Activated CD4-positive, alpha-beta T cell treated with anti-CD3 and anti-CD28 coated beads for 4 hours (primary cell): Measurements from ENCODE around the gene CDKN1C.

Experiments
- DNase-seq, 2 donors: peaks; one replicate each; pipeline ENCODE4 v3.0.0-alpha.2; 2020

CDKN1C gene

DNA sequence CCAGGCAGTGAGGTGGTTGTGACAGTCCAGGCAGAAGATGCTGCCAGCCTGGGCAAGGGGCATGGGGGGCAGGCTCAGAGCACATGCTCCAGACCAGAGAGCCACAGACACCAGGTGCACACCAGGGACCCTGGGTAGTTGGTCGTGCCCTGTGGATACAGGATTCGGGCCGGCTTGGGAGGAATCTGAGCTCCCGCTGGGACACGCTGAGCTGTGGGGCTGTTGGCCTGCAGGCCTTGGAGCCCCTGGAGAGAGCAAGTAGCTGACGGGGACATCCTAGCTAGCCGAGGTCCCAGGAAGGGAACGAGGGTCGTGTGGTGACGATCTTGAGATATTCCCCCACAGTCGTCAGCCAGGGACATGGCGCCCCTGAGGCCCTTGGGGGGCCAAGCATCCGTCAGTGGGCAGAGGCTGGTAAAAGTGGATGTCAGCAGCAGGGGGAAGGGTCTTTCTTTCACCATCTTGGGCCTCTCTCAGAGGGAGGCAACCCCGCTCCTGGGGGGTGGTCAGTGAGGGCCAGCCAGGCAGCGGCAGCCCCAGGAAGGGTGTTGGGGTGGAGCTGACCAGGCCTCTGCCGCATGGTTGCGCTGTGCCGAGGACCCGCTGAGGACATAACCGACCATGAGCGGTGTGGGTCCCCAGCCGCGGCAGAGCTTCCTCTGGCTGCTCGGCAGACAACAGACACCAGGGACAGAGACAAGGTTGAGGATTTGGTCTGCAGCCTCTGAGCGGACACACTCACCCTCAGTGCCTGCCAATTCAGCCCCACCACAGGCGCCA lies 44.0 kb downstream of the CDKN1C start:
- no peak for DNase-seq

DNA sequence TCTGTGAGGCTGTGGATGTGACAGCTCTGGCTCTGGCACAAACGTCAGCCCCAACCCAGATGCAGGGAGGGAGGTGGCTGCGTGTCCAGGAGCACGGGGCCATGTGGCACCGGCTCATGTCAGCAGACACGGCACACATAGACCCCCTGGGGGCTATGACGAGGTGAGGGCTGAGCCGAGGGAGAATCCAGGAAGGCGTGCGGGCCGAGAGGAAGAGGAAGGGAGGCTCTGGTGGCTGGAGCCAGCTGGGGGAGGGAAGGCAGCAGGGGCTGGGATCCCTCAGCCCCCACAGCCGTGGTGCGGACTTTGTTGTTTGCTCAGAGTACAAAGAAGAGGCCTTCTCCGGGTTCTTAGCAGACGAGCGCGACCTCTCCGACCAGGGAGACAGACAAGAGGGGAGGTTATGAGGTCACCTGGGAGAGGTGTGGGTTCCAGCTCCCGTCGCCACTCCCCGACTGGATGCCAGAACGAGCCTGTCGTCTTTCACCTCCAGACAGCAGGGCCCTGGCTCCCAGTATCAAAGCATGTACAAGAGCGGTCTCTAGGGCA lies 46.1 kb downstream of the CDKN1C start:
- DNase-seq = no peak

DNA sequence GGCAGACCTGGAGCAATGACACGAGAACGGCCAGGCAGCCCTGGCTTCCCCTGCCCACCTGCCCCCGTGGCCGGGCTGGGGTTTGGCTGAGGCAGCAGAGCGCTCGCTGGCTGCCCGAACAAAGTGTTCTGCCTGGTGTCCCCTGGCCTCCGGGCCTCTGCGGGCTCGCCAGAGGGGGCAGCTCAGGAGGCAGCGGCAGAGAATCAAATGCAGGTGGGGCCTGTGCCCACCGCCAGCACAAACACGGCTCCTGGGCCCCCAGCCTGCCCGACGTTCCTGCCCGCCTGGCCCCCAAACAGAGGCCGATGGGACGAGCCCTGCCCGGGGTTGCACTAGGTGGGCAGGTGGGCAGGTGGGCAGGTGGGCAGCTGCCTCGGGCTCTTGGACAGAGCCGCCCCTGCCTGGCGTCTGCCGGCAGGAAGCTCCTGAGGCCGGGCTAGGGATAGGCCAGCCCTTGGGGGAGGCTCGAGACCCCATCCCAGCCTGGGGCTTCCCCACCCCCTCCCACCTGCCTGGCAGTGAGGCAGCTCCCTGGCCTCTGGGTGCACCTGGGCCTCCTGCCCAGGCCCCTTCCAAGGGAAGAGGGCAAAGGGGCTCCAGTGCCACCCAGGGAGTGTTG lies 46.8 kb downstream of the CDKN1C start:
- DNase-seq = no peak

DNA sequence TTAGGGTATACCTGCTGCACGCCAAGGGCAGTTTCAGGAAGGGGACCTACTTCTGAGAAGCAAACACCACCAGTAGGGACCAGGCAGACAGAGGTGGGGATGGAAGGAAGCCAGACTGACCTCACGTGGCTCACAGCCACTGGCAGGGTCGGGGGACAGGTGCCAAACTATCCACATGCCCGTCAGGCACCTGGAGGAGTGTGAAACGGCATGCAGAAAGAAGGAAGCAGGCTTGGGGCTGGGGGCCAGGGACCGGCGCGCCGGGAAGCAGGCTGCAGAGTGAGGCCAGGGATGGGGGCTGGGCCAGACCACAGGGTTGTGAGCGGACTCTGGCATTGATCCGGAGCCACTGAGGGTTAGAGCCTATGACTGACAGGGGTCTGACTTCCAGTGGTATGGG lies 47.5 kb downstream of the CDKN1C start:
- no peak for DNase-seq

DNA sequence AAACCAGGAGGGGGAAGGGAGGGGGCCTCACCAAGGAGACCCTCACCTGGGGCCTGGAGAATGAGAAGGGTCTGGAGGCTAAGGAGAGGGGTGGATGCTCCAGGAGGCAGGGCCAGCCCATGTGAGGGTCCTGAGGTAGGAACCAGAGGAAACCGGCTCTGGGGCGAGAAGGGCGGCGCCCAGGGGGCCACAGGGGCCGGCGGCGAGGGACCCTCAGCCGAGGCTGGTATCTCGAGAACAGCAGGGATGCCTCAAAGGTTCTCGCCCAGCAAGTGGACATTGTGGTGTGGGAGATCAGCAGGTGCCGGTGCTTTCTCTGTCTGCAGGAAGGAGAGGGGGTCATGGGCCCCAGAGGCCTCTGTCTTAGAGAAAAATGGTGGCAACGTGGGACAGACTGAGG lies 47.9 kb downstream of the CDKN1C start:
- DNase-seq = no peak

DNA sequence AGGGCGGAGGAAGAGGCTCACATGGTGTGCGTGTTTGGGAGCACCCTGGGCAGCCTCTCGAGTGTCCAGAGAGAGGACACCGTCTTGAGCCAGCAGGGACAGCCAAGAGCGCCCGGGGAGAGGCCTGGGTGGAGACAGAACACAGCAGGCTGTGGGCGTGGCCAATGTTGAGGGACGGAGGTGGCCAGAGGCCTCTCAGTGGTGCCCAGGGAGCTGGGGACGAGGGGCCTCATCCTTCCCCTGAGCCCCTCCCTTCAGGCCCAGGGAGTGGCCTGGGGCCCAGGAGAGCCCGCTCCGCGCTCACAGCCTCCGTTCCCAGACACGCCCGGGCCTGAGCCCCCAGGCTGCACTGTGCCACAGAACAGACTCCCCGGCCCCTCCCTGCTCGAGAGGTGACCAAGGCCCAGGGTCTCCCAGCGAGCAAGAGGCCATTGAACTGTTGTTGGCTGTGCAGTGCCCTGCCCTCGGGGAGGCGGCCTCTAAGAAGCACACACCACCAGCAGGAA lies 48.4 kb downstream of the CDKN1C start:
- no peak for DNase-seq

DNA sequence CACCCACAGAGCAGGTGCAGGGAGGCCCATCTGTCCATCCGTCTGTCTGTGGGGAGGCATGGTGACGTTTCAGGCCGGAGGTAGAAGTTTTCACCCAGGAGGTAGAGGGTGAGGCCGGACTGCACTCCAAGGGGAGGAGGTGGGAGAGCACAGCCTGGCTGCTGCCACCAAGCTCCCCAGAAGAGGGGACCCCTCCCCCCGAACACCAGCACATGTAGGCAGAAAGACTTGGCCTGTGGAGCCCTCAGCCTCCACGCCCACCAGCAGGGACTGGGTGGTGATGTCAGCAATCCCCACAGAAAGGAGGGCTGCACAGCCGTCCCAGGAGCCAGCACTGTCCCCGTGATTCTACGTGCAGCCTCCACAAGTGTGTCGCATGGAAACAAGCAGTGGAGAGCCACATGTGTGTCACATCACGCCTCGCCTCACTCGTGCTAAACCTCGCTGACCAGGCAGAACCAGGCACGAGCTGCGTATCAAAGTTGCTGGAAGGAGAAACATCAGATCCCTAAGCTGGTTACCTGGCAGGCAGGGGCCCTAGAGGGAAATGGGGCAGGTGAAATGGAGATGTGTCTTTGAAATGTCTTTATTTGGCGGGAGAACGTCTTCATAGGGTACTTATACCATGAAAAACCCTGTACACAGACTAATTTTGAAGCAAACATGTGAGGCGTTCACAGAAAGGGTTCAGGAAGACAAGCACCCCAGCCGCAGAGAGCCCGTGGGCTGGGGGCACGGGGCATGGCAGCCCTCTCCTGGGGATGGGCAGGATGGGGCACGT lies 49.1 kb downstream of the CDKN1C start:
- DNase-seq = no peak

DNA sequence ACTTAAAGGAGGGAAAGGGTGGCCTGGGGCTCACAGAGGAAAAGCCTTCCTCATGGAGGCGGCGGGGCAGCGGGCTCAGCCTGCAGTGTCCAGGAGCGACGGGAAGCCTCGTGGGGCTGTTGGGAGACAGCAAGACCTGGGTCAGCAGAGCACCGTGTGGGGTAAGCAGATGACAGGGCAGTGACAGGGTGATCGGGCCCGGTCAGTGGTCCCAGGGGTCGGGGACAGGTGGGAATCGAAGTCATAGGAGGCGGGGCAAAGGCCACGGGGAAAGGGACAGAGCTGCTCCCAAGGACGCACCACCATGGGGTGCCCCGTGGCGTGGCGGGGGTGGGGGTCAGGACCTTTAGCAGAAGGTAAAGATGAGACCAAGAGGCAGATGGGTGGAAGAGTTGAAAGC lies 49.8 kb downstream of the CDKN1C start:
- DNase-seq = no peak

DNA sequence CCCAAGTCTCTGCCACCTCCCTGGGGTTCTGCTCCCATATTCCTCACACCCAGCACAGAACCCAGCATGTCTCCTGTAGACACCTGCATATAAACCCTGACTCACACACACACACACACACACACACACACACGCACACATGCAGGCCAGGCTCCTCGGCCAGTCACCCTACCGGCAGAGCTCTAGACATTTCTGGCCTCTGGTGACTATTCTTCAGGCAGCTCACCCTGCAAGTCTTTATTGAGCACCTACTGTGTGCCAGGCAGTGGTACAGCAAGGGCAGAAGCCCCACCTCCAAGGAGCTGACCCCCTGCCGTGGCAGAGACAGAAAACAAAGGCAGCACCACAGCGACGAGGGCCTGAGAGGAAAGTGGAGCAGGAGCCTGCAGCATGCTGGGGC lies 50.3 kb downstream of the CDKN1C start:
- no peak for DNase-seq

DNA sequence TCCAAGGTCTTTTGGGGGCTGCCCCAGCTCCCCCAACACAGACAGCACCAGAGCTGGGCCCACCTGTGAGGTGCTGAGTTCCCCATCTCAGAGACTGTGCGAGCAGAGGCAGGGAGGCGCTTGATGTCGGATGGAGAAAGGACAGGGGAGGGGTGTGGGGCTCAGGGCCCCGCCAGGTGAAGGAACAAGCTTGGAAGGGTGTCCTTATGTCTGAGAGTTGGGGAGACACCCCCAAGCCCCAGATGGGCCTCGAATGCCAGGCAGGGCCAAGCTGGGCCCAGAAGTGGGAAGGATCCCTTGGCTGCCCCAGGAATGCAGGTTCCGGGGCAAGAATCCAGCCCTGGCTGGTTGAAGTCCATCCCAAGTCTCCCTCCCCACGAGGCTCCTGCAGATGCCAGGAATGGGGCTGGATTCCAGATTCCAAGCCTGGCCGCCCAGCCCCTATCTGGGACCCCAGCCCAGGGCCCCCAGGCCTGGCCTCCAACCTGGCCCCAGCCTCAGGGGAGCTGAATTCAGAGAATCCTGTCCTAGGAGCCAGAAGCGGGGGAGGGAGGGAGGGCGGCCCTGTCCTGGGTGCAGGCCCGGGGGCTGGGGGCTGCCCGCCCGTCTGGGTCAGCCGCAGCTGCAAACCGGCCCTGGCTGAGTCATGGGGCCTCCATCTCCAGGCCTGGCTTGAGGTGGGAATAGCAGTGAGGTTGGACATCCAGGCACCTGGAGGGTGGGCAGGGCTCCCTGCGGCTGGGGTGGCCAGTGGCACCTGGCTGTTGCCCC lies 50.9 kb downstream of the CDKN1C start:
- DNase-seq = no peak

DNA sequence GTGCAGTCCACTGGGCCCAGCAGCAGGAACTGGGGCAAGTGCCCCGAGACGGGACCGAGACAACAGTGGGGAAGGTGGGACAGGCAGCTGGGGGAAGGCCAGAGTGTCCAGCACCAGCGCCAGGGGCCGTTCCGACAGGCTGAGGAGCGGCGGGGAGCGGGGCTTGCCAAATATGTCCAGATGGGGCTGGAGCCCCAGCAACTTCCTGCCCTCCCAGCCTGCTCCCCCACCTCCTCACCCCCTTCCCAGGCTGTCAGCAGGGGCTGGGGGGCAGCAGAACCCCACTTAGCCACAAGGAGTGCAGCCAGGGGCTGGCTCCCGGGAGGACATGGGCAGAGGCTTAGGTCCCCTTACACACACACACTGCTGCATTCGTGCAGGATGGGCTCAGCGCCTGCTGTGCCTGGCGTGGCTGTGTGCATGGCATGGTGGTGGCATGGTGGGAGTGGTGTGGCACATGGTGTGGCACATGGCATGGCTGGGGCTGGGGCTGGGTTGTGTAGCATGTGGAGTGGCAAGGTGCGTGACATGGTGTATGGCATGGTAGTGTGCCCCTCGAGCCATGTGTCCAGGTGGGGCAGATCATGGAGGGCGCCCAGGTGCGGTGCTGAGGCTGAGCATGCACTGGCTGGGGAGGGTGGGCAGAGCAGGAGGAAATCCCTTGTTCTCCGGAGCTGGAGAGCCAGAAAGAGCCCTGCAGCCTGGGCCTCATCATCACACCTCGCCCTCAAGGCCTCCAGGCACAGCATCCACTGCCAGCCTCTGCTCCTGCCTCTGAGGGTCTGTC lies 51.7 kb downstream of the CDKN1C start:
- no peak for DNase-seq
